ENCODE data around the gene KRT82. TPM values are rescaled to one million over a fixed set of nuclear protein-coding genes. Genes with fewer than 3 reads are reported as not detected.

Gene KRT82
- total RNA-seq, 1 experiment from 2014 or later = not detected

DNA sequence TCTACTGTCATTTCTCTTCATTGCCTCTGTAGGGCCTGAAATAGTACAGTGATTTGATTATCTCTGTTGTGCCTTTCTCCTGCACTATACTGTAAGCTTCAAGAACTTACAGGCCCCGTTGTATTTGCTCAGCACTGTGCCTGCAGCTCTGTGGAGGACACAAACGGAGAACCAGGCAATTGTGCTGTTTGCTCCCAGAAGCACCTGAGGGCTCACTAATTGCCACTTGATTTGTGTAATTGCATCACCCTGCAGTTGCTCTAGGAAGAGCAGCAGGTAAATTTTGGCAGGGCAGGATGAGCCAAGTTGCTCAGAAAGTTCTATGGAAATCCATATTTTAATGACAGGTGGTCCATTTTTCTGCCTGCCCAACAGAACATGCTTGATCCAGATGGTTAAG is 11.6 kb upstream of the KRT82 start:
- H4K5ac ChIP-seq (ENCODE audit: insufficient read length, low read depth, low read length) = no peak overlapping the region
- H3K79me2 ChIP-seq (ENCODE audit: insufficient read depth, low read length) = peaks cover 2% of the 10 kb centered on the region; the same call in 1 of the 2 replicates
- no peak overlapping the region for H3K9ac ChIP-seq (ENCODE audit: extremely low read depth, insufficient read length, low read length)
- H2BK120ac ChIP-seq (ENCODE audit: low read depth, low read length, poor library complexity, severe bottlenecking) = no peak overlapping the region
- Mint-ChIP-seq H3K27me3 (ENCODE audit: low read depth) (peaks cover 9% of the 10 kb centered on the region), H3K27ac (no peak overlapping the region), H3K4me1 (peaks cover 8 to 9% of the 10 kb centered on the region in 2 experiments), H3K4me3 (no peak overlapping the region), H3K36me3 (ENCODE audit: insufficient read depth in 1 of 3, low read depth in 3 of 3) (no peaks in the 10 kb centered on the region), H3K9me3 (no peaks in the 10 kb centered on the region)
- no peak overlapping the region for H4K91ac ChIP-seq (ENCODE audit: insufficient read length, low read depth, low read length)
- no peak overlapping the region for H2AFZ ChIP-seq (ENCODE audit: low read length)
- no peak overlapping the region for H3K27ac ChIP-seq (ENCODE audit: insufficient read length, low read depth, low read length)
- H3K23ac ChIP-seq (ENCODE audit: insufficient read length, low read depth, low read length) = no peak overlapping the region
- no peaks in the 10 kb centered on the region for H4K20me1 ChIP-seq (ENCODE audit: control insufficient read depth, insufficient read depth, insufficient read length)
- H2BK12ac ChIP-seq (ENCODE audit: insufficient read length, low read depth, low read length) = no peak overlapping the region
- peaks cover 3% of the 10 kb centered on the region for H3K23me2 ChIP-seq (ENCODE audit: insufficient read length, low read depth, low read length, poor library complexity, severe bottlenecking)
- no peak overlapping the region for H4K8ac ChIP-seq (replicated peaks; ENCODE audit: insufficient read length, low read depth, low read length)
- no peak overlapping the region for H3T11ph ChIP-seq (ENCODE audit: low read length)
- H3K18ac ChIP-seq (ENCODE audit: insufficient read length, low read depth, low read length) = no peak overlapping the region
- H2AK5ac ChIP-seq (ENCODE audit: insufficient read length, low read length) = no peak overlapping the region
- DNase-seq = no peak
- H3K79me1 ChIP-seq (ENCODE audit: insufficient read depth, low read depth, low read length, poor library complexity, severe bottlenecking) = no peaks in the 10 kb centered on the region
- H3K4ac ChIP-seq (ENCODE audit: low read depth, low read length) = no peak overlapping the region
- H3K56ac ChIP-seq (ENCODE audit: insufficient read length, low read depth, low read length) = no peak overlapping the region
- H3K4me2 ChIP-seq (ENCODE audit: insufficient read depth, insufficient read length, low read length) = no peak overlapping the region
- no peaks in the 10 kb centered on the region for H3K9me3 ChIP-seq (ENCODE audit: control insufficient read depth, low read depth, low read length)
- TF ChIP-seq, protein P1, sequence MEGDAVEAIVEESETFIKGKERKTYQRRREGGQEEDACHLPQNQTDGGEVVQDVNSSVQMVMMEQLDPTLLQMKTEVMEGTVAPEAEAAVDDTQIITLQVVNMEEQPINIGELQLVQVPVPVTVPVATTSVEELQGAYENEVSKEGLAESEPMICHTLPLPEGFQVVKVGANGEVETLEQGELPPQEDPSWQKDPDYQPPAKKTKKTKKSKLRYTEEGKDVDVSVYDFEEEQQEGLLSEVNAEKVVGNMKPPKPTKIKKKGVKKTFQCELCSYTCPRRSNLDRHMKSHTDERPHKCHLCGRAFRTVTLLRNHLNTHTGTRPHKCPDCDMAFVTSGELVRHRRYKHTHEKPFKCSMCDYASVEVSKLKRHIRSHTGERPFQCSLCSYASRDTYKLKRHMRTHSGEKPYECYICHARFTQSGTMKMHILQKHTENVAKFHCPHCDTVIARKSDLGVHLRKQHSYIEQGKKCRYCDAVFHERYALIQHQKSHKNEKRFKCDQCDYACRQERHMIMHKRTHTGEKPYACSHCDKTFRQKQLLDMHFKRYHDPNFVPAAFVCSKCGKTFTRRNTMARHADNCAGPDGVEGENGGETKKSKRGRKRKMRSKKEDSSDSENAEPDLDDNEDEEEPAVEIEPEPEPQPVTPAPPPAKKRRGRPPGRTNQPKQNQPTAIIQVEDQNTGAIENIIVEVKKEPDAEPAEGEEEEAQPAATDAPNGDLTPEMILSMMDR (conservative IDR thresholded peaks at IDR 0.05) = no peak
- H3K14ac ChIP-seq (ENCODE audit: insufficient read depth, low read length) = no peak overlapping the region
- H2BK15ac ChIP-seq (ENCODE audit: low read depth, low read length) = no peak overlapping the region
- no peak overlapping the region for H2BK5ac ChIP-seq (ENCODE audit: insufficient read length, low read length)
- no peak overlapping the region for H2BK20ac ChIP-seq (ENCODE audit: low read depth, low read length, poor library complexity, severe bottlenecking)
- no peaks in the 10 kb centered on the region for H3K4me1 ChIP-seq (ENCODE audit: insufficient read depth, low read length)
- no peaks in the 10 kb centered on the region for H3K27me3 ChIP-seq (ENCODE audit: insufficient read depth, low read length)
- no CpG with 5 or more reads among the region's 2 CpGs for WGBS (ENCODE audit: extremely low coverage, insufficient read length, low lambda C conversion rate)
